ENCODE results near the gene DRG2. TPM values are rescaled to one million over a fixed set of nuclear protein-coding genes. Genes with fewer than 3 reads are reported as not detected.

DRG2 gene
- total and polyA plus RNA-seq, 9 of the 15 experiments (the other 6 are each of a cell fraction or from before 2014, with no cell fraction given): 6.6 to 36.7 (median 26.1) TPM

GRCh38 chr17:18094409-18094807, 6.7 kb downstream of the DRG2 start:
- ATAC-seq (no peak), FAIRE-seq (no peak), DNase-seq (ENCODE audit: extremely low read depth in 1 of 4, low spot score in 3 of 4) (no peak)
- H3K36me3 ChIP-seq (ENCODE audit: control insufficient read depth, insufficient read depth, low read length): peaks cover 73% of the 10 kb centered on the region; the same call in 2 of the 3 replicates
- H3K9me1 ChIP-seq (ENCODE audit: control insufficient read depth, insufficient read depth, low read length): no peaks in the 10 kb centered on the region
- no peak overlapping the region for H3K27ac ChIP-seq (ENCODE audit: extremely low read depth, low read depth, low read length)
- H3K79me2 ChIP-seq (ENCODE audit: control insufficient read depth, insufficient read depth, low read length): peaks cover 7% of the 10 kb centered on the region
- no peaks in the 10 kb centered on the region for H4K20me1 ChIP-seq (replicated peaks; ENCODE audit: control insufficient read depth, insufficient read depth, low read length)
- no peaks in the 10 kb centered on the region; a peak in 2 of 5 replicates for H3K4me1 ChIP-seq (replicated peaks in 1 of 2; ENCODE audit: control insufficient read depth in 2 of 2, insufficient read depth in 2 of 2, low read length in 2 of 2)
- ChIA-PET CTCF (ENCODE audit: low intra/inter-chr PET ratio) (no interaction called here), POLR2A (no interaction called here)
- in situ Hi-C loops (cut with MboI) (no loop called here), intact Hi-C loops (cut with micrococcal nuclease) (no loop called here)
- no TSS peak for BruUV-seq (replicated peaks)
- no peak overlapping the region for H3K4me3 ChIP-seq
- H2AFZ ChIP-seq (ENCODE audit: low read depth, low read length): no peak overlapping the region
- no peaks in the 10 kb centered on the region for H3K9me3 ChIP-seq (replicated peaks; ENCODE audit: control insufficient read depth, insufficient read depth, low read depth, low read length)
- no peak for TF ChIP-seq BCL6 (CRISPR knock-in tag; IDR thresholded peaks at IDR 0.05)
- no peak for TF ChIP-seq ZNF76 (CRISPR knock-in tag; IDR thresholded peaks at IDR 0.05; ENCODE audit: borderline replicate concordance)
- TF ChIP-seq E4F1 (CRISPR knock-in tag; IDR thresholded peaks at IDR 0.05; ENCODE audit: borderline replicate concordance): no peak
- no peak for TF ChIP-seq ZKSCAN3 (CRISPR knock-in tag; IDR thresholded peaks at IDR 0.05)
- TF ChIP-seq THRB (CRISPR knock-in tag; conservative IDR thresholded peaks at IDR 0.05): no peak
- TF ChIP-seq, protein P1, sequence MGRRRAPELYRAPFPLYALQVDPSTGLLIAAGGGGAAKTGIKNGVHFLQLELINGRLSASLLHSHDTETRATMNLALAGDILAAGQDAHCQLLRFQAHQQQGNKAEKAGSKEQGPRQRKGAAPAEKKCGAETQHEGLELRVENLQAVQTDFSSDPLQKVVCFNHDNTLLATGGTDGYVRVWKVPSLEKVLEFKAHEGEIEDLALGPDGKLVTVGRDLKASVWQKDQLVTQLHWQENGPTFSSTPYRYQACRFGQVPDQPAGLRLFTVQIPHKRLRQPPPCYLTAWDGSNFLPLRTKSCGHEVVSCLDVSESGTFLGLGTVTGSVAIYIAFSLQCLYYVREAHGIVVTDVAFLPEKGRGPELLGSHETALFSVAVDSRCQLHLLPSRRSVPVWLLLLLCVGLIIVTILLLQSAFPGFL (CRISPR knock-in tag; IDR thresholded peaks at IDR 0.05): no peak
- TF ChIP-seq, protein P2, sequence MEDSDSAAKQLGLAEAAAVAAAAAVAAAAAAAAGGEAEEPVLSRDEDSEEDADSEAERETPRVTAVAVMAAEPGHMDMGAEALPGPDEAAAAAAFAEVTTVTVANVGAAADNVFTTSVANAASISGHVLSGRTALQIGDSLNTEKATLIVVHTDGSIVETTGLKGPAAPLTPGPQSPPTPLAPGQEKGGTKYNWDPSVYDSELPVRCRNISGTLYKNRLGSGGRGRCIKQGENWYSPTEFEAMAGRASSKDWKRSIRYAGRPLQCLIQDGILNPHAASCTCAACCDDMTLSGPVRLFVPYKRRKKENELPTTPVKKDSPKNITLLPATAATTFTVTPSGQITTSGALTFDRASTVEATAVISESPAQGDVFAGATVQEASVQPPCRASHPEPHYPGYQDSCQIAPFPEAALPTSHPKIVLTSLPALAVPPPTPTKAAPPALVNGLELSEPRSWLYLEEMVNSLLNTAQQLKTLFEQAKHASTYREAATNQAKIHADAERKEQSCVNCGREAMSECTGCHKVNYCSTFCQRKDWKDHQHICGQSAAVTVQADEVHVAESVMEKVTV (CRISPR knock-in tag; IDR thresholded peaks at IDR 0.05): no peak
- no peak for TF ChIP-seq RCOR1 (IDR thresholded peaks at IDR 0.05; ENCODE audit: borderline replicate concordance in 1 of 2, low read depth in 2 of 2, low read length in 2 of 2)
- TF ChIP-seq CSDE1 (IDR thresholded peaks at IDR 0.05): no peak
- TF ChIP-seq YBX1 (IDR thresholded peaks at IDR 0.05): no peak
- no peak for TF ChIP-seq MTA3 (IDR thresholded peaks at IDR 0.05; ENCODE audit: borderline replicate concordance)
- no peak for TF ChIP-seq MBD2 (IDR thresholded peaks at IDR 0.05; ENCODE audit: borderline replicate concordance, low read depth)
- H3K9ac ChIP-seq (ENCODE audit: insufficient read depth in 1 of 2, low read depth in 2 of 2, low read length in 2 of 2): no peak overlapping the region
- H3K27me3 ChIP-seq (ENCODE audit: control insufficient read depth in 2 of 2, insufficient read depth in 2 of 2, low read length in 2 of 2): no peaks in the 10 kb centered on the region
- WGBS (ENCODE audit: insufficient coverage, low coverage, missing lambda C conversion rate): 96% methylated on average over 3 of the region's 10 CpGs
- no peak overlapping the region for H3K4me2 ChIP-seq (ENCODE audit: insufficient read depth, low read length)
